Mammary epithelial cell (primary cell): ENCODE data around the gene CKAP2L.

Source experiments
- EZH2 ChIP-seq: IDR thresholded peaks from 2 replicates; pipeline ENCODE4 v1.6.1; 2012; ENCODE audit warnings: low read length, inconsistent platforms, borderline replicate concordance
- TF ChIP-seq, protein P1 (sequence below), 2 donors: IDR thresholded peaks in 1 of 2; conservative IDR thresholded peaks in 1 of 2; 2 replicates each; pipeline ENCODE4 v1.5.1; 2011 to 2012; ENCODE audit warnings: inconsistent platforms in 2 of 2, low read length in 2 of 2, mild to moderate bottlenecking in 2 of 2, control low read depth in 1 of 2, low read depth in 1 of 2; ENCODE audit not compliant: insufficient read depth in 1 of 2; ENCODE audit errors: extremely low read depth in 1 of 2

DNA sequence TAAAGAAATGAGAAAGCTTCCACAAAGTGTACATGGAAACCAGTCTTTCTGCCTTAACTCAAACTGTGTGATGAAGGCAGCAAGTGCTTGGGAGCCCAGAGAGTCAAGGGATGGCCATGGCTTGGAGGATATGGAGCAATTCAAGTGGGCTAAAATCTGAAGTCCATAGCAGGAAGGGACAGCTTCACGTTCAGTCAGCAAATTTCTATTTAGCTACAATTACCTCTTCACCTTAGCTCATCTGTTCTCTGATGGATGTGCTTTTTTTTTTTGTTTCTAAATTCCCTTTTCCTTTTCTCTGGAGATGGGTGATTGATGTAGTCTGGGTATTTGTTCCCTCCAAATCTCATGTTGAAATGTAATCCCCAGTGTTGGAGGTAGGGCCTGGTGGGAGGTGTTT, 24.8 kb upstream of the CKAP2L start:
- TF ChIP-seq, protein P1, sequence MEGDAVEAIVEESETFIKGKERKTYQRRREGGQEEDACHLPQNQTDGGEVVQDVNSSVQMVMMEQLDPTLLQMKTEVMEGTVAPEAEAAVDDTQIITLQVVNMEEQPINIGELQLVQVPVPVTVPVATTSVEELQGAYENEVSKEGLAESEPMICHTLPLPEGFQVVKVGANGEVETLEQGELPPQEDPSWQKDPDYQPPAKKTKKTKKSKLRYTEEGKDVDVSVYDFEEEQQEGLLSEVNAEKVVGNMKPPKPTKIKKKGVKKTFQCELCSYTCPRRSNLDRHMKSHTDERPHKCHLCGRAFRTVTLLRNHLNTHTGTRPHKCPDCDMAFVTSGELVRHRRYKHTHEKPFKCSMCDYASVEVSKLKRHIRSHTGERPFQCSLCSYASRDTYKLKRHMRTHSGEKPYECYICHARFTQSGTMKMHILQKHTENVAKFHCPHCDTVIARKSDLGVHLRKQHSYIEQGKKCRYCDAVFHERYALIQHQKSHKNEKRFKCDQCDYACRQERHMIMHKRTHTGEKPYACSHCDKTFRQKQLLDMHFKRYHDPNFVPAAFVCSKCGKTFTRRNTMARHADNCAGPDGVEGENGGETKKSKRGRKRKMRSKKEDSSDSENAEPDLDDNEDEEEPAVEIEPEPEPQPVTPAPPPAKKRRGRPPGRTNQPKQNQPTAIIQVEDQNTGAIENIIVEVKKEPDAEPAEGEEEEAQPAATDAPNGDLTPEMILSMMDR (conservative IDR thresholded peaks at IDR 0.05 in 1 of 2, IDR thresholded peaks at IDR 0.05 in 1 of 2; ENCODE audit: extremely low read depth in 1 of 2, insufficient read depth in 1 of 2, low read depth in 1 of 2, low read length in 2 of 2) = no peak
- TF ChIP-seq EZH2 = no peak
